ENCODE data around the gene FAF1. TPM values are rescaled to one million over a fixed set of nuclear protein-coding genes. Genes with fewer than 3 reads are reported as not detected.
"Not testable (repeated sequence)": the region's sequence is repeated elsewhere in the genome, so short reads cannot be mapped to it uniquely, and the experiment has no call there.

The FAF1 gene
- total RNA-seq, 4 donors from 2014 or later = 72.0 to 107 (median 92.0) TPM

GRCh38 chr1:50747394-50747793 is 212.7 kb downstream of the FAF1 start:
- intact Hi-C loops (cut with DNase I; ENCODE audit: low total_unique reads) = no loop called here
- DNase-seq = no peak
- no peaks in the 10 kb centered on the region for H3K27me3 ChIP-seq
- H3K9me3 ChIP-seq = no peaks in the 10 kb centered on the region
- no peaks in the 10 kb centered on the region for H3K36me3 ChIP-seq
- H3K4me3 ChIP-seq = no peak overlapping the region
- H3K4me1 ChIP-seq = no peaks in the 10 kb centered on the region
- no peak for ATAC-seq
- TF ChIP-seq CTCF (IDR thresholded peaks at IDR 0.05 in 4 of 5, conservative IDR thresholded peaks at IDR 0.05 in 1 of 5) (no peak), POLR2A (IDR thresholded peaks at IDR 0.05) (no peak)
- no peak overlapping the region for H3K27ac ChIP-seq
- in situ Hi-C loops (cut with MboI; ENCODE audit: low sequenced_read_pairs in 4 of 4) = no loop called here

GRCh38 chr1:50742523-50742922 is 217.5 kb downstream of the FAF1 start:
- Histone ChIP-seq H3K4me3 (no peak overlapping the region), H3K9me3 (no peaks in the 10 kb centered on the region), H3K27me3 (no peaks in the 10 kb centered on the region), H3K27ac (no peak overlapping the region), H3K4me1 (no peaks in the 10 kb centered on the region), H3K36me3 (no peaks in the 10 kb centered on the region)
- DNase-seq = no peak
- ATAC-seq = no peak
- in situ Hi-C loops (cut with MboI; ENCODE audit: low sequenced_read_pairs in 4 of 4) (no loop called here), intact Hi-C loops (cut with DNase I; ENCODE audit: low total_unique reads) (no loop called here)
- TF ChIP-seq CTCF (IDR thresholded peaks at IDR 0.05 in 4 of 5, conservative IDR thresholded peaks at IDR 0.05 in 1 of 5) (no peak), POLR2A (IDR thresholded peaks at IDR 0.05) (no peak)

- TF ChIP-seq CTCF (IDR thresholded peaks at IDR 0.05 in 4 of 5, conservative IDR thresholded peaks at IDR 0.05 in 1 of 5) (no peak), POLR2A (IDR thresholded peaks at IDR 0.05) (no peak)
- intact Hi-C loops (cut with DNase I; ENCODE audit: low total_unique reads) = no loop called here
- Histone ChIP-seq H3K27ac (no peak overlapping the region), H3K4me1 (no peaks in the 10 kb centered on the region), H3K27me3 (no peaks in the 10 kb centered on the region), H3K4me3 (no peak overlapping the region), H3K36me3 (peaks cover 0 to 7% of the 10 kb centered on the region in 2 donors), H3K9me3 (no peaks in the 10 kb centered on the region)
- in situ Hi-C loops (cut with MboI; ENCODE audit: low sequenced_read_pairs in 4 of 4) = no loop called here
- ATAC-seq = no peak
- no peak for DNase-seq
These were observed 220.9 kb downstream of the FAF1 start for GRCh38 chr1:50739125-50739524.

- no peaks in the 10 kb centered on the region for H3K9me3 ChIP-seq
- in situ Hi-C loops (cut with MboI; ENCODE audit: low sequenced_read_pairs in 4 of 4) = no loop called here
- ATAC-seq = no peak
- peaks cover 0 to 7% of the 10 kb centered on the region in 2 donors for H3K36me3 ChIP-seq
- H3K27me3 ChIP-seq = no peaks in the 10 kb centered on the region
- no peak for DNase-seq
- H3K4me1 ChIP-seq = no peaks in the 10 kb centered on the region
- H3K4me3 ChIP-seq = no peak overlapping the region
- TF ChIP-seq CTCF (IDR thresholded peaks at IDR 0.05 in 4 of 5, conservative IDR thresholded peaks at IDR 0.05 in 1 of 5) (peak in 1 of 5 experiments; percentile 47), POLR2A (IDR thresholded peaks at IDR 0.05) (no peak)
- H3K27ac ChIP-seq = no peak overlapping the region
- intact Hi-C loops (cut with DNase I; ENCODE audit: low total_unique reads) = no loop called here
These were observed 224.6 kb downstream of the FAF1 start for GRCh38 chr1:50735443-50735842.

- in situ Hi-C loops (cut with MboI; ENCODE audit: low sequenced_read_pairs in 4 of 4) = not testable (repeated sequence)
These were observed 232.5 kb downstream of the FAF1 start for GRCh38 chr1:50727578-50727977.

More at GRCh38 chr1:50727578-50727977, 232.5 kb downstream of the FAF1 start:
- H3K9me3 ChIP-seq; H3K36me3 ChIP-seq; H3K27me3 ChIP-seq; ATAC-seq; H3K27ac ChIP-seq; intact Hi-C loops (cut with DNase I; ENCODE audit: low total_unique reads); H3K4me3 ChIP-seq; H3K4me1 ChIP-seq; DNase-seq: not testable (repeated sequence)
